CD4-positive, alpha-beta T cell treated with Interleukin-17A for 4 hours (primary cell): Measurements from ENCODE around the gene NFAT5.

Source experiments
- DNase-seq: peaks from one replicate; pipeline ENCODE4 v3.0.0-alpha.2; 2020; ENCODE audit warnings: mixed read lengths

The NFAT5 gene

DNA sequence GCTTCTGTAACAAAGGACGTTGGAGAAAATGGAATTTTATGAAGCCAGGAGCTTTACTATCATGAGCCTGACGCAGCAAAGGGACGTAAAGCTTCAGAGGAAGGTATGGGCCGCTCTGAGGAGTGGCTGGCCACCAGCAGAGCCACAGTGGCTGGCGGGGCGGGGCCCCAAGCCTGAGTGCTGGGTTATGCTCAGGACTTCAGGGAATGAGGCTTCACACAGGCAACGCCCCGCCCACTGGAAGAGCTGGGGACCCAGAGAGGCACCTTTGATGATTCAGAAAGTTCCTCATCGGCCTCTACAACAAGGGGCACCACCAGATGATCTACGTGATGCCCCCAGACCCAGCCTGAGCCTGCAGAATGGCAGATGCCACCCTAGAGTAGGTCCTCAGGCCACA, 180.2 kb downstream of the NFAT5 start:
- DNase-seq = no peak

- DNase-seq = no peak
Measured at GRCh38 chr16:69747115-69747514, 181.3 kb downstream of the NFAT5 start.

DNA sequence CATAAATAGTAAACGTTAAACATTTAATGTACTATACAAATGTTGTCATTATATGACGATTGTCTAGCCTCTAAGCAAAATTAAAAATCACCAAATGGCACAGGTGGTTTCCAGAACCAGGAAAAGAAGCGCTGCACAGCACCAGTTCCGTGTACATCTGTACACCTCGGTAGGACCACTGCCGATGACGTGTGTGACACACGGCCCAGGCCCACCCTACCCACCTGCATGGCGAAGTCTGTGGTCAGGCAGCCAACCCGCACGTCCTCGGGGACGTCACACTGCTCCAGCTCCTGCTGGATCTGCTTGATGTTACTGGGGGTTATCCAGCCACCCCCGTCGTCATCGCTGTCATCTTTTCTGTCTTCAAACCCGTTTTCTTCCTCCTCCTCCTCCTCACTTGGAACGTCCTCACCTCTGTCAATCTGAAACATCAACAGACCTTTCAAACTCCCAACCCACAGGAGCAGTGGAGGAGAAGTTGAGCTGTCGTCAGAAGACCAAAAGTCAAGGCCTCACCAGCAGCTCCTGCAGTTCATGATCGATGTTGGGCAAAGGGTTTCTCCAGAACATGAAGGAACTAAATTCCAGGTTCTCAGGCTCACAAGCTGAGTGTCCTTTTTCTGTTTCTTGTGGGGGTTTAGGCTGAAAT, 183.1 kb downstream of the NFAT5 start:
- DNase-seq = no peak

- DNase-seq = no peak
Measured at GRCh38 chr16:69754143-69754468, 188.3 kb downstream of the NFAT5 start.
